Heart left ventricle (tissue), 13 donors: Measurements from ENCODE around the gene KRTAP4-7.
"Not testable (repeated sequence)": the region's sequence is repeated elsewhere in the genome, so short reads cannot be mapped to it uniquely, and the experiment has no call there.

Experiments used
- POLR2A ChIP-seq, 2 donors: fragments of 450-650 bp; IDR thresholded peaks; one replicate each; pipeline ENCODE4 v1.6.1; 2017; ENCODE audit warnings: antibody characterized with exemption in 2 of 2, mild to moderate bottlenecking in 2 of 2, moderate library complexity in 2 of 2
- TF ChIP-seq, protein P1 (sequence below), 12 donors: fragments of 200-600 bp; sonication (generic) in 4 of 12; IDR thresholded peaks; one replicate each; pipeline versions ENCODE4 v1.5.0 to v1.8.0; 2018 to 2022; ENCODE audit warnings: antibody characterized with exemption in 12 of 12, mild to moderate bottlenecking in 5 of 12
- donor health status: ischemic (EF 13 %, LVEDD 7.1; RV severe dilation, severe dysfunction).
- donor health status: DM: no; HTN: yes; CAD: no.
- donor health status: DM: no; HTN: no; CAD: no.
- donor health status: ischemic (EF 25% LVEDD 6.9; RV normal size, moderate dysfunction).
- donor health status: ischemic (EF 25% LVEDD 5.7; RV mildly dilated, moderate dysfunction).
- donor health status: ischemic (EF 35%, LVEDD 5.7; RV mildly dilated, moderate dysfunction).
- donor health status: nonischemic (EF 11% LVEDD 7.7; RV severe dilation, severe dysfunction).
- donor health status: DM: yes; HTN: yes; CAD: no.
- donor health status: PGD.
- donor health status: ischemic (EF 29% LVEDD 5.4; RV normal size, mild dysfunction).
- donor health status: nonischemic (EF 23%, LVEDD 6.1; RV moderate dilation, normal function).

DNA sequence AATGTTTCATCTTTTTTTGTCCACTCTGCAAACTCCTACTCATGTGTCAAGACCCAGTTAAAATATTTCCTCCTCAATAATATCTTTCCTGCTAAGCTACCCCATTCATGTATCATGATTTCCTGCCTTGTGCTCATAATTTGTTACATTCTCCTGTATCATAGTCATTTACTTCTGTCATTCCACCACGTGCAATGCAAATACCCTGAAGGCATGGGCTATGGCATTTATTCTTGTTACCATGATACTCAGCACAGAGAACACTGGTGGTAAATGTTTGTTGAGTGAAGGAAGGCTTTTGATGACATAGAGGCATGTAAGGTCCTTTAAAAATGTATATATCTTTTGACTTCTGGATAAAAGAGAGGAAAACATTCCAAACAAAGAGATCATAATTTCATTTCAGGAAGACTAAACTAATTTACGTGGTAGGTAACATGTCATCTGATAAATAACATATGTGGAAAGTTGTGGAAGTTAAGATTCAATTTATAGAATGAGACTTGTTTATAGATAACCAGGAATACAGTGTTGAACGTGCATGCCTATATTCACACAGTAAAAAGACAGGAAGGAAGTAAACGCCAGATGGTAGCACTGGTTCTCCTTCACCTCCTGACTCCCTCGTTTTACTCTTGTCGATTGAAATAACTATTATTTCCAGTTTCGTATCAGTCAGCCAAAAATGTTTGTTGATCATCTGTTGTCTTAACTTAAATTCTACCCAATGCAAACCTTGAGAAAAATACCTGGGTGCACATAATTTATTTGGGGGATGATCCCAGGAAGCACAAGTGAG lies 15.9 kb downstream of the KRTAP4-7 start:
- TF ChIP-seq, protein P1, sequence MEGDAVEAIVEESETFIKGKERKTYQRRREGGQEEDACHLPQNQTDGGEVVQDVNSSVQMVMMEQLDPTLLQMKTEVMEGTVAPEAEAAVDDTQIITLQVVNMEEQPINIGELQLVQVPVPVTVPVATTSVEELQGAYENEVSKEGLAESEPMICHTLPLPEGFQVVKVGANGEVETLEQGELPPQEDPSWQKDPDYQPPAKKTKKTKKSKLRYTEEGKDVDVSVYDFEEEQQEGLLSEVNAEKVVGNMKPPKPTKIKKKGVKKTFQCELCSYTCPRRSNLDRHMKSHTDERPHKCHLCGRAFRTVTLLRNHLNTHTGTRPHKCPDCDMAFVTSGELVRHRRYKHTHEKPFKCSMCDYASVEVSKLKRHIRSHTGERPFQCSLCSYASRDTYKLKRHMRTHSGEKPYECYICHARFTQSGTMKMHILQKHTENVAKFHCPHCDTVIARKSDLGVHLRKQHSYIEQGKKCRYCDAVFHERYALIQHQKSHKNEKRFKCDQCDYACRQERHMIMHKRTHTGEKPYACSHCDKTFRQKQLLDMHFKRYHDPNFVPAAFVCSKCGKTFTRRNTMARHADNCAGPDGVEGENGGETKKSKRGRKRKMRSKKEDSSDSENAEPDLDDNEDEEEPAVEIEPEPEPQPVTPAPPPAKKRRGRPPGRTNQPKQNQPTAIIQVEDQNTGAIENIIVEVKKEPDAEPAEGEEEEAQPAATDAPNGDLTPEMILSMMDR (IDR thresholded peaks at IDR 0.05), result not testable (repeated sequence)
- not testable (repeated sequence) for TF ChIP-seq POLR2A (IDR thresholded peaks at IDR 0.05)
